Measurements from ENCODE around the gene CALHM4.
A peak's percentile ranks its signal among the peaks of the same experiment; 100 is the strongest.

The CALHM4 gene

DNA sequence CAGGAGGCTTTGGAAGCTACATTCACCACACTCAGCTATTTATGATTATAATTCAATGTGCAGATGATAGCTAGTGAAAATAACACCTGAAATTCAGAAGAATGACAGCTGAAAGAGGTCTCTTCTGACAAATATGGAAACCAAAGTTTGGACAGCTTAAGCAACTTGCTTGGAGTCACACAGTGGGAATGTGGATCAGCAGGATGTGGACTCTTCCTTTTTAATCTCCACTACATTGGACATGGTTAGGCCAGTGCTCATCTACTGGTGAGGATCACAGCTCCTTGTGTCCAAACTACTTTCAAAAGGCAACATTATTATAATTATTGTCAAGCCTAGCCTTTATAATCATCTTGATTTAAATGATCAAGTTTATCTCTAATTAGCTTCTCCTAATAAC, 18.4 kb upstream of the CALHM4 start:
- TF ChIP-seq, protein P1, sequence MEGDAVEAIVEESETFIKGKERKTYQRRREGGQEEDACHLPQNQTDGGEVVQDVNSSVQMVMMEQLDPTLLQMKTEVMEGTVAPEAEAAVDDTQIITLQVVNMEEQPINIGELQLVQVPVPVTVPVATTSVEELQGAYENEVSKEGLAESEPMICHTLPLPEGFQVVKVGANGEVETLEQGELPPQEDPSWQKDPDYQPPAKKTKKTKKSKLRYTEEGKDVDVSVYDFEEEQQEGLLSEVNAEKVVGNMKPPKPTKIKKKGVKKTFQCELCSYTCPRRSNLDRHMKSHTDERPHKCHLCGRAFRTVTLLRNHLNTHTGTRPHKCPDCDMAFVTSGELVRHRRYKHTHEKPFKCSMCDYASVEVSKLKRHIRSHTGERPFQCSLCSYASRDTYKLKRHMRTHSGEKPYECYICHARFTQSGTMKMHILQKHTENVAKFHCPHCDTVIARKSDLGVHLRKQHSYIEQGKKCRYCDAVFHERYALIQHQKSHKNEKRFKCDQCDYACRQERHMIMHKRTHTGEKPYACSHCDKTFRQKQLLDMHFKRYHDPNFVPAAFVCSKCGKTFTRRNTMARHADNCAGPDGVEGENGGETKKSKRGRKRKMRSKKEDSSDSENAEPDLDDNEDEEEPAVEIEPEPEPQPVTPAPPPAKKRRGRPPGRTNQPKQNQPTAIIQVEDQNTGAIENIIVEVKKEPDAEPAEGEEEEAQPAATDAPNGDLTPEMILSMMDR (IDR thresholded peaks at IDR 0.05; ENCODE audit: control insufficient read depth, extremely low read depth, insufficient read depth): no peak
- DNase-seq (ENCODE audit: low read depth): no peak
- no peak overlapping the region for H3K4me3 ChIP-seq (ENCODE audit: low read depth, low read length)

DNA sequence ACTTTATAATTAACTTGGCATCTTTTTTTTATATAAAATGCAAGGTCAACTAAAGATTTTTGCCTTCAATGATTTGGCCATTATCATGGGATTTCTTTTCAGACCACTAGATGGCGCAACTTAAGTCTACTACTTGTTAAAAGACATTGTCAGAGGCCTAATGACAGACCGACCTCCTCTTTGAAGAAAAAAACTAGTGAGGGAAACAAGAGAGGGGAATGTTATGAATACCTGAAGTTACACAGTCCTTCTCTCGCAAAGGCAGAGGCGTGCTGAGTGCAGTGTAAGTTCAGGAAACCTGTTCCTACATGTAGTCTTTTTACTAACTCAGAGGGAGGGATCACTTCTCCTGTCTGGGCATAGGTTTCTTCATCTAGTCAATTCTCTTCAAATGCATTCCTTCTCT, 17.3 kb upstream of the CALHM4 start:
- TF ChIP-seq, protein P1 (IDR thresholded peaks at IDR 0.05; ENCODE audit: control insufficient read depth, extremely low read depth, insufficient read depth): peak; percentile 64
- no peak overlapping the region for H3K4me3 ChIP-seq (ENCODE audit: low read depth, low read length)
- no peak for DNase-seq (ENCODE audit: low read depth)

DNA sequence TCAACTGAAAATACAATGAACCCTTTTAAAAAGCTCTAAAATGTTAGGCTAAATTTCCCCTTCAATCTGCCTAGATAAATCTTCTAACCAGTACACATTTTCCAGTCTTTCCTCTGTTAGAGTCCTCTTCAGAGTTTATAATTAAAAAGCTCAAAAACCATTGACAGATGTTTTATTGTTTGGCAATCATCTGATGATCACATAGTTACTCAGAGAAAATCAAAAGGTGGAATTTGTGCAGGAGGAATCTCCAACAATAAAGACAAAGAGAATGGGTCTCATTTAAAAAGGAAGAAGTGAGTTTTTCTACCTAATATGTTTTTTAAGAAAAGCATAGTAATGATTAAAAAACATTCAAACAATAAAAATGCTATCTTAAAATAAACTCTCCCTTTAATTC, 11.1 kb upstream of the CALHM4 start:
- DNase-seq (ENCODE audit: low read depth): no peak
- no peak overlapping the region for H3K4me3 ChIP-seq (ENCODE audit: low read depth, low read length)
- TF ChIP-seq, protein P1 (IDR thresholded peaks at IDR 0.05; ENCODE audit: control insufficient read depth, extremely low read depth, insufficient read depth): no peak

DNA sequence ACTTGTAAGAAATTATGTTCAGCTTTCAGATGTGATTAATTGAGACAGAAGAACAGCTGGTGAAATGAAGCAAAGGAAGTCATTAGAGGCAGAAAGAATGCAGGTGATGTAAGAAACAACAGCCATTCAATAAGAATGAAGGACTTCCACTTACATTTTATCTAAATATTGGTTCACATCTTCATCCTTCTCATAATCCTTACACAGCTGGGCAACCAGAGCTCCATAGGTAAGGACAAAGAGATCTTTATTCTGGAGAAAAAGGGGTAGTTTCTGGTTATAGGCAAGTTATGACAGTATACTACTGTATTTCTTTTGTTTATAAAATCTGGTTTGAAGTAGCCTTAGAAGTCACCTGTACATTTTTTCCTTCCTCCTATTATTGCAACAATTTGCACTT, 10.4 kb upstream of the CALHM4 start:
- no peak overlapping the region for H3K4me3 ChIP-seq (ENCODE audit: low read depth, low read length)
- no peak for DNase-seq (ENCODE audit: low read depth)
- TF ChIP-seq, protein P1 (IDR thresholded peaks at IDR 0.05; ENCODE audit: control insufficient read depth, extremely low read depth, insufficient read depth): no peak

DNA sequence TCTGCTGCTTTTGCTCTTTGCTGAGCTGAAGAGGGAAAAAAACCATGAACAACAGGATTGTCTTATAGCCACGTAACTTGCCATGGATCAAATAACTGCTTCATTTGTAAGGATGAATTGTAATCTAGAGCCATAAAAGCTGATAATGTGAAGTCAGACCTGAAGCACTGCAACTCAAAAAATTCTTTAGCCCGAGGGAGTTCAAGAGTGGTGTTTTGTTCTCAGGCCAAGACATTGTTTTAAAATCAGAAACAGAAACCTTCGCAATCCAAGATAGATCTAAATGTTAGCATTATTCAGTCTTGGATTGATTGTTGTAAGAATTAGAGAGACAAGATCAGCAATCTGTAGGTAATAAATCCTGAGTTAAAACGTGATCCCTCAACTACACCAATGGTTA, 7.9 kb upstream of the CALHM4 start, which contains the start of gene TRAPPC3L:
TSS of gene TRAPPC3L (minus strand) at position 34 of the 400 bp plus-strand sequence. CDS start 170 bp downstream, outside the sequence.
- TF ChIP-seq, protein P1 (IDR thresholded peaks at IDR 0.05; ENCODE audit: control insufficient read depth, extremely low read depth, insufficient read depth): no peak
- H3K4me3 ChIP-seq (ENCODE audit: low read depth, low read length): no peak within 1 kb of the TSS
- DNase-seq (ENCODE audit: low read depth): no peak

DNA sequence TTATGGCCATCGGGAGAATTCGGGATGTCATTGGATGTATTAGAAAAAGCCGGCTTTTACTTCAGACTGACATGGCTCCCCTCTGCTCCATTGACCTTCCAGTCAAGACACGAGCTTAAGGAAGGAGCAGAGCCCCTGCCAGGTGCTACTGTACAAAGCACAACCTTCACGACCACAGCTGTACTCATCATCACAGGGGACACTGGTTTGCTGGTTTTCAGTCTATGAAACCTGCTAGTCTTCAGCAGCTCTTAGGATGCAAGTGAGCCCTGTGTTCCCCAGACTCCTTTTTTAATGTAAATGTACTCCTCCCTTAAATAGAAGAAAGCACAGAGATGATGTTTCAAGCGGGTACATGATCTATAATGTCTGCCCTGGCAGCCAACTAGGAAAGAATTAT, 6.2 kb upstream of the CALHM4 start:
- no peak for DNase-seq (ENCODE audit: low read depth)
- TF ChIP-seq, protein P1 (IDR thresholded peaks at IDR 0.05; ENCODE audit: control insufficient read depth, extremely low read depth, insufficient read depth): no peak
- H3K4me3 ChIP-seq (ENCODE audit: low read depth, low read length): no peak overlapping the region

DNA sequence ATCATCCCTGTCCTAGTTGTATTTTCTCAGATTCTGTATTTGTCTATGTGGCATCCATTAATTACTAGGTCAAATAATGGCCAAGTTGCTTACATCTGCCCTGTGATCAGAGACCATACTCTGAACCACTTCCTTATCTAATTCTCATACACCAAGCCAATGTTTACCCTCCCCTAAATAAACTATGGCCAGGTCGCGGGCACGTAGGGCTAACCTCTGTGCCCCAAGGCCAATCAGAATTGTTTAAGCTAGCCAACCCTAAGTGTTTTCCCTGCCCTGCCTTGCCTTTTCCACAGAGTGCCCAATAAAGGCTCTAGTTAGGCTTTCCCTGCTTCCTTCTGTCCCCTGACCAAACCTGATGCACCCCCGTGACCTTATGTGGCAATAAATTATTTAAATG, 2.8 kb upstream of the CALHM4 start:
- H3K4me3 ChIP-seq (ENCODE audit: low read depth, low read length): no peak overlapping the region
- DNase-seq (ENCODE audit: low read depth): no peak
- TF ChIP-seq, protein P1 (IDR thresholded peaks at IDR 0.05; ENCODE audit: control insufficient read depth, extremely low read depth, insufficient read depth): no peak

Measured in LNCaP clone FGC (cell line).